AG09319 (cell line): Measurements from ENCODE around the gene ARFGAP1.
"Not testable (repeated sequence)": the region's sequence is repeated elsewhere in the genome, so short reads cannot be mapped to it uniquely, and the experiment has no call there.

Experiments
- DNase-seq: peaks from one replicate; pipeline ENCODE4 v3.0.0-alpha.2; 2010; ENCODE audit warnings: low read depth; ENCODE audit errors: extremely low read depth
- TF ChIP-seq, protein P1 (sequence below): IDR thresholded peaks from 2 replicates; pipeline ENCODE4 v1.5.1; 2011; ENCODE audit warnings: low read depth, mild to moderate bottlenecking, inconsistent platforms, low read length, moderate library complexity

The ARFGAP1 gene

GRCh38 chr20:63297796-63298572 is 25.4 kb downstream of the ARFGAP1 start:
- no peak for DNase-seq
- TF ChIP-seq, protein P1, sequence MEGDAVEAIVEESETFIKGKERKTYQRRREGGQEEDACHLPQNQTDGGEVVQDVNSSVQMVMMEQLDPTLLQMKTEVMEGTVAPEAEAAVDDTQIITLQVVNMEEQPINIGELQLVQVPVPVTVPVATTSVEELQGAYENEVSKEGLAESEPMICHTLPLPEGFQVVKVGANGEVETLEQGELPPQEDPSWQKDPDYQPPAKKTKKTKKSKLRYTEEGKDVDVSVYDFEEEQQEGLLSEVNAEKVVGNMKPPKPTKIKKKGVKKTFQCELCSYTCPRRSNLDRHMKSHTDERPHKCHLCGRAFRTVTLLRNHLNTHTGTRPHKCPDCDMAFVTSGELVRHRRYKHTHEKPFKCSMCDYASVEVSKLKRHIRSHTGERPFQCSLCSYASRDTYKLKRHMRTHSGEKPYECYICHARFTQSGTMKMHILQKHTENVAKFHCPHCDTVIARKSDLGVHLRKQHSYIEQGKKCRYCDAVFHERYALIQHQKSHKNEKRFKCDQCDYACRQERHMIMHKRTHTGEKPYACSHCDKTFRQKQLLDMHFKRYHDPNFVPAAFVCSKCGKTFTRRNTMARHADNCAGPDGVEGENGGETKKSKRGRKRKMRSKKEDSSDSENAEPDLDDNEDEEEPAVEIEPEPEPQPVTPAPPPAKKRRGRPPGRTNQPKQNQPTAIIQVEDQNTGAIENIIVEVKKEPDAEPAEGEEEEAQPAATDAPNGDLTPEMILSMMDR, result no peak

- DNase-seq, result no peak
- TF ChIP-seq, protein P1, result no peak
Observed at GRCh38 chr20:63298731-63299312, 26.2 kb downstream of the ARFGAP1 start.

DNA sequence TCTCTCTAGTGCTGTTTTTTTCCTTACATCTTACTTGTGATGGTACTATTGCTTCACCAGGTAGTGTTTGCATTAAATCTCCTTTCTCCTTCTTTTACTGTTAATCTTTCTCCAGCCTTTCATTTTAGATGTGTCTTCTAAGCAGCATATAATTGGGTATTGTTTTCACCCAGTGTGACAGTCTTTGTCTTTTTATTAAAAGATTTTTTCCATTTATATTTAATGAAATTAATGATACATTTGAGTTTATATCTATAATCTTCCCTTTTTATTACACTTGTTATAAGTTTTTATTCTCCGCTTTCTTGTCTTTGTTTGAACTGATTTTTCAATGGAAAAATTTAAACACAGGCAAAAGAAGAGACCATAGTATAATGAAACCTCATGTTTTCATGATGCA is 29.1 kb downstream of the ARFGAP1 start:
- DNase-seq, result no peak

GRCh38 chr20:63303095-63303666 is 30.6 kb downstream of the ARFGAP1 start:
- TF ChIP-seq, protein P1, result no peak
- no peak for DNase-seq

More for the DNA sequence above, 29.1 kb downstream of the ARFGAP1 start:
- TF ChIP-seq, protein P1, result no peak

DNA sequence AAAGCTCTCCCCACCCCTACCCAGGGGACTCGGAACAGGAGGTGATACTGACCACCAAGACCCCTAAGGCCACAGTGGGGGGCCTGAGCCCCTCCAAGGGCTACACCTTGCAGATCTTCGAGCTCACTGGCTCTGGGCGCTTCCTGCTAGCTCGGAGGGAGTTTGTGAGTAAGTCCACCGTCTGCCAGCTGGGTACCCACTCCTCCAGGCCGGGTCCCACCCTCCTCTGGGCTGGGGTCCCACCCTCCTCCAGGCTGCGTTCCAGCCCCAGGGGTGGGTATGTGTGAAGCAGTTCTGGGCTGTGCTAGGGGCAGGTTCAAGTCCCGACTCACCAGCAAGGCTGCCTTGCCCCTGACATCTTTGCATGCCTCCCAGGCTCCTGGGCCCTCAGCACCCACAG is 32.8 kb downstream of the ARFGAP1 start:
- TF ChIP-seq, protein P1, result no peak
- DNase-seq, result no peak

GRCh38 chr20:63305933-63306672 is 33.5 kb downstream of the ARFGAP1 start:
- not testable (repeated sequence) for DNase-seq

GRCh38 chr20:63306673-63307537 is 34.3 kb downstream of the ARFGAP1 start:
- DNase-seq, result no peak
- TF ChIP-seq, protein P1, result no peak
